GM18498 (cell line): ENCODE results near the gene PHACTR3.

Experiments used
- ATAC-seq: cut with Tn5 transposase; IDR thresholded peaks from one replicate; pipeline ENCODE4 v1.9.1; 2021; ENCODE audit warnings: mild to moderate bottlenecking, moderate library complexity; ENCODE audit not compliant: unreplicated experiment

The PHACTR3 gene

DNA sequence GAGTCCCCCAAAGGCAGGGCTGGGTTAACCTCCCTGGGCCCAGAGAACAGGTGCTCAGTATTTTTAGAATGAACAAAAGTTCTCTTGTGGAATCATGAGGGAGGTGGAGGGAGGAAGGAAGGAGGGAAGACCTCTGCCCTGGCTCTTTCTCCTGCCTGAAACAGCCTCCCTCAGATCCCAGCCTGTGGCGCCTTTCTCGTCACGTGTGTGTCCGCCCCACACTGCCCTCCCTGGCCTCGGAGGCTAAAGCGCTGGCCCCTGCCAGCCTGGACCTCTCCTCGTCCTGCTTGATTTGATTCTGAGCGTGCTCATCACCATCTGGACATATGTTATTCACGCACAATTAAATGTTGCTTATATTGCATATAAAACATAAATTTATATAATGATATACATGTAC is 40.9 kb downstream of the PHACTR3 start:
- no peak for ATAC-seq

- no peak for ATAC-seq
These were observed 41.4 kb downstream of the PHACTR3 start for GRCh38 chr20:59645761-59646171.

- ATAC-seq, result no peak
These were observed 42.1 kb downstream of the PHACTR3 start for GRCh38 chr20:59646487-59646886.

DNA sequence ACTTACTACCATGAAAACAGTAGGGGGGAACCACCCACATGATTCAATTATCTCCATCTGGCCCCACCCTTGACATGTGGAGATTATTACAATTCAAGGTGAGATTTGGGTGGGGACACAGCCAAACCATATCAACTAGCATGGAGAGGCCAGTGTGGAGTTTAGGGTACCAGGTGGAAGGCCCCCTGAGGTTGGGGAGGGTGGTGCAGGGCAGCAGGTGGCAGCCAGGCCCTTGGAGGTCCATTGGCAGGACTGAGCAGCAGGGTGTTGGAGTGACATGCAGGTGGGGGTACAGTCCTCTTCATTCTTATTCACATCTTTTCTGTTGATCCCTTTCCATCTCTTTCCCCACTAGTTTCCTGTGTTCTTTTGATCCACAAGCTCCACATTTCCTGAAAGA is 42.9 kb downstream of the PHACTR3 start:
- ATAC-seq, result no peak

DNA sequence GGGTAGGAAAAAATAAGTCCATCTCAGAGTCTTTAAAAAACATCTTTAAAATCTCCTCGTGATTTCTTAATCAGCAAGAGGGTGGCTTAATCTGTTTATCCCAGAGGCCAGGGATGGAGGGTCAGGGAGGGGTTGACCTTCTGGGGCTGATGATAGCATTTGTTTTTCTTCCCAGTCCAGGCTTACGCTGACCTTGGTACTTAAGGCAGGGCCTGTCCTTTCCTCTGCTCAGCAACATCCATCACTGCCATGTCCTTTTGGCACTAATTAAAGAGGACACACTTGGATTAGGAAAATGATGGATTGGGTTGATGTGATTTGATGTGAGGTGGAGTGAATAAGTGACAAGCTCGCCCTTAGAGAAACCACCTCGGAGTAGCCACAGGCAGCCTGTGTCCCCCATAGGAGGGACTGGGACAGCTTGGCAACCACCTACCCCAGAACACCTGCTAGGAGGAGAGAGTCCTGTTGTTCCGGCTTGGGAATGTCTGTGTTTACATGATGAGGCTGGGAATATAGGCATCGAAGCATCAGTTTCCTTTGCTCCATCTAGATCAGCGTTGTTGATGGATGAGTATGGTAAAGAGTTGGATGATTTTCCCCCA is 44.2 kb downstream of the PHACTR3 start:
- ATAC-seq, result no peak

DNA sequence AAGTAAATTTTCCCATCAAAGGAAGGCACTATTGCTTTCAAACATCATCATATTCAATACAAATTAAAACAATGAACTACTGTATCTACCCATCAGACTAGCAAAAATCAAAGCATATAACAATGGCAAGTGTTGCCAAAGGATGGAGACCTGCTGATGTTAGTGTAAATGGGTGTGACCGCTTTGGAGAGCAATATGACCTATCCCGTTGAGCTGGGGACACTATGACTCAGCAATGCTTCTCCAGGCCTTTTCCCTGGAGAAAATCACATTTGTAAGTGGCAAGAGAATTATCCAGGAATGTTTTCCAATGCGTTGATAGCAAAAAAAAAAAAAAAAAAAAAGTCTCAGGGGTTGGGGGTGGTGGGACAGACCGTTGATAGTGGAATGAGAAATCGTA is 46.1 kb downstream of the PHACTR3 start:
- no peak for ATAC-seq

DNA sequence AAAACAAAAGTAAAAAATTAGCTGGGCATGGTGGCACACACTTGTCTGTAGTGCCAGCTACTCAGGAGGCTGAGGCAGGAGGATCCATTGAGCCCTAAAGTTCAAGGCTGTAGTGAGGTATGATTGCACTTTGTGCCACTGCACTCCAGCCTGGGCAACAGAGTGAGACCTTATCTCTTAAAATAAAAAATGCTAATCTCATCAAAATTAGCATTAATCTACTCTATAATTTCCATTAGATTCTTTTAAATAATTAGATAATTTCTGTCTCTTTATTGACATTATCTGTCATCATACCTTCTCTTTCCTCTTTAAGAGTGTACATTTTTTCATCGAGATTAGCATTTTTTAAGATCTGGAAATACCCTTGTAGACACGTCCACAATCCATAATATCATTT is 48.0 kb downstream of the PHACTR3 start:
- ATAC-seq, result no peak

- no peak for ATAC-seq
These were observed 52.1 kb downstream of the PHACTR3 start for GRCh38 chr20:59656417-59656816.

DNA sequence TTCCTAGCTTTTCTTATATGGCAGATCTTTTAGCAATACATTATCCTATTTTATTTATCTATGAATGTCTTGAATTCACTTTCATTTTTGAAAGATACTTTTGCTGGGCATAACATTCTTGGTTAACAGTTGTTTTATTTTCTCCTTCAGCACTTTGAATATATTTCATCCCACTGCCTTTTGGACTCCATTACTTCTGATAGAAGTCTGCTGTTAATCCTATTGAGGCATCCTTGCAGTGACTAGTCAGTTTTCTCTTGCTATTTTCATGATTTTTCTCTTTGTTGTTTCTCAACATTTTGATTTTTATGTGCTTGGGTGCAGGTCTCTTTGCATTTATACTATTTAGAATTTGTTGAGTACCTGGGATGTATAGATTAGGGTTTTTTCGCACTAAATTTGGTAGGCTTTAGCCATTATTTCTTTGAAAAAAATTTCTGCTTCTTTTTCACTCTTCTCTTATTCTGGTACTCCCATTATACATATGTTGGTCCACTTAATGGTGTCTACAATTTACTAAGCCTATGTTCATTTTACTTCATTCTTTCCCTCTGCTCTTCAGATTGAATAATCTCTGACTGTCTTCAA is 53.2 kb downstream of the PHACTR3 start:
- ATAC-seq, result no peak

DNA sequence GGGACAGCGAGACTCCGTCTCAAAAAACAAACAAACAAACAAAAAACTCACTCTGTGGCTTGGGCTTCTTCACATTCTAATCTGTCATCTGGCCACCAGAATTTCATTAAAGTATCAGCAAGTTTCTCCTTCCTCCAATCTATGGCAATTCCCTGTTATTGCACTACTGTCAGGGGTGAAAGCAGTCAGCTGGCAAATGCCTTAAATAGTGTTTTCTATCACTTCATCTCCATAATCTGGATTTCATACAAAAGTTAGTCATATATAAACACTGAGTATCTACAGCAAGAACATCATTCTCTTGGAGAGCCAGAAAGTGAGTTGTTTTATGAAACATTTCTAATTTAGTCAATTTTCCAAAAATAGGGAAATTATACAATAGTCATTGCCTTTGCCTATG is 56.1 kb downstream of the PHACTR3 start:
- no peak for ATAC-seq

DNA sequence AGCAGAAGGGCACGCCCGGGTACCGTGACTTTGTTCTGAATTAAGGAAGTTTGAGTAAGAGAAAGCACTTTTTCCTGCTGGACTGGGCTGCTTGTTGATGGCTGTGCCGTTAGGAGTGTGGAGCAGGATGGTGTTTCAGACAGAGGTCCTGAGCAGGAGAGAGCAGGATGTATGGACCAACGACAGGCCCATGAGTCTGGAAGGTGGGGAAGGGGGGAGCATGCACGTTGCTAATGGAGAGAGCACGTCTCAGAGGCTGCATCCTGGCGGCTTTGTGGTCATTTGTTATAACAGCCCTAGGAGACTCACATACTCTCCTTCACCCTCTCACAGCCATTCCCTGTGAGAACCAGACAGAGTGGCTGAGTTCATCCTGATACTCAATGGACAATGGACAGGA is 56.8 kb downstream of the PHACTR3 start:
- ATAC-seq, result no peak

DNA sequence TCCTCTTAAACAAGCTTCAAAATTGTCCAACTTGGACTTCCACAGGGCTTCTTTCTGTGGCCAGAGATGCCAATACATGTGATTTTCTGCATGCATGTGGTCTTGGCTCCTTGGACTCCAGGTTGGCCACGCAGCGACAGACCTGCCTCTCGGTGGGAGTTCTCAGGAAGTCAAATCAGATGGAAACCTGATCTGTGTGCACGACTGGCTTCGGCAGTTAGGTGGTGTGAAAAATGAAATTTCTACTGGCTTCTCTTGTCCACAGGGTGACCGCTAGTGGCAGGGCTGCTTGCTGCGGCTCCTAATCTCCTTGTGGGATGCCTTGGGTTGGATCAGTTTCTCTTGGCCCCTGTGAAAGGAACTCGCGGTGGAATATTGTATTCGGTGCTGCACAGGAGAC is 57.3 kb downstream of the PHACTR3 start:
- no peak for ATAC-seq

GRCh38 chr20:59662161-59662560 is 57.8 kb downstream of the PHACTR3 start:
- ATAC-seq, result no peak

DNA sequence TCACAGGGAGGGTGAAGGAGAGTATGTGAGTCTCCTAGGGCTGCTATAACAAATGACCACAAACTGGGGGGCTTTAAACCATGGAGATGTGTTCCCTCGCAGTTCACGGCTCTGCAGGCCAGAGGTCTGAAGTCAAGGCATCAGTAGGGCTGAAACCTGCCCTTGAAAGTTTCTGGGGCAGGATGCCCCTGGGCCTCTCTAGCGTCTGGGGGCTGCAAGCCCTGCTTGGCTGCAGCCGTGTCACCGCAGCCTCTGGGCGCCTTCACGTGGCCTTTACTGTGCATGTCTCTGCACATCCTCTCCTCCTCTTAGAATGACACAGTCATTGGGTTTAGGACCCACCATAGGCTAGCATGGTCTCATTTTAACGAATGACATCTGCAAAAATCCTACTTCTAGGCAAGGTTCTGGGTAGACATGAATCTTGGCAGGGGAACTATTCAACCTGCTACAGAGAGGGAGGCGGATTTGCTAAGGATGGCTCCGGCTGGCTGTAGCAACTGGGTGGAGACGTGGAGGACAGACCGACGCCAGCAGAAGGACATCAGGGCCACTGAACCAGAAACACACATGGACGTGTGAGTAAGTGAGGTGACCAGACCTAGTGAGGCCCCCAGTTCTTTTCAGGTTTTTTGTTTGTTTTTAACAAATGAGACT is 58.6 kb downstream of the PHACTR3 start:
- ATAC-seq, result no peak

- no peak for ATAC-seq
These were observed 59.2 kb downstream of the PHACTR3 start for GRCh38 chr20:59663513-59664060.

GRCh38 chr20:59664421-59664941 is 60.1 kb downstream of the PHACTR3 start:
- ATAC-seq, result no peak

GRCh38 chr20:59665656-59666555 is 61.6 kb downstream of the PHACTR3 start:
- ATAC-seq, result no peak

GRCh38 chr20:59666586-59666985 is 62.2 kb downstream of the PHACTR3 start:
- no peak for ATAC-seq

GRCh38 chr20:59667131-59667530 is 62.8 kb downstream of the PHACTR3 start:
- no peak for ATAC-seq

DNA sequence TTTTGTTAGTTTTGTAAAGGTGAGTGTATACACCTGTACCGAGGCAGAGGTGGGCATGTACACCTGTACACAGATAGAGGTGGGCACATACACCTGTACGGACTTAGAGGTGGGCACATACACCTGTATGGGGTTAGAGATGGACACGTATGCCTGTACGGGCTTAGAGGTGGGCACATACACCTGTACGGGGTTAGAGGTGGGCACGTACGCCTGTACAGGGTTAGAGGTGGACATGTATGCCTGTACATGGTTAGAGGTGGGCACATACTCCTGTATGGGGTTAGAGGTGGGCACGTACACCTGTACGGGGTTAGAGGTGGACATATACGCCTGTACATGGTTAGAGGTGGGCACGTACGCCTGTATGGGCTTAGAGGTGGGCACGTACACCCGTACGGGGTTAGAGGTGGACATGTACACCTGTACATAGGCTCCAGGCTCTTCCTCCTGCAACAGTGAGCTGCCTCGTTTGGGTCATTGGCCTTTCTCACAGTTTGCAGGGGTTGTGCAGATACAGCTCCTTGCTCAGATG is 63.7 kb downstream of the PHACTR3 start:
- no peak for ATAC-seq
